ENCODE data around the gene CEP83.
A peak's percentile ranks its signal among the peaks of the same experiment; 100 is the strongest.

The CEP83 gene

DNA sequence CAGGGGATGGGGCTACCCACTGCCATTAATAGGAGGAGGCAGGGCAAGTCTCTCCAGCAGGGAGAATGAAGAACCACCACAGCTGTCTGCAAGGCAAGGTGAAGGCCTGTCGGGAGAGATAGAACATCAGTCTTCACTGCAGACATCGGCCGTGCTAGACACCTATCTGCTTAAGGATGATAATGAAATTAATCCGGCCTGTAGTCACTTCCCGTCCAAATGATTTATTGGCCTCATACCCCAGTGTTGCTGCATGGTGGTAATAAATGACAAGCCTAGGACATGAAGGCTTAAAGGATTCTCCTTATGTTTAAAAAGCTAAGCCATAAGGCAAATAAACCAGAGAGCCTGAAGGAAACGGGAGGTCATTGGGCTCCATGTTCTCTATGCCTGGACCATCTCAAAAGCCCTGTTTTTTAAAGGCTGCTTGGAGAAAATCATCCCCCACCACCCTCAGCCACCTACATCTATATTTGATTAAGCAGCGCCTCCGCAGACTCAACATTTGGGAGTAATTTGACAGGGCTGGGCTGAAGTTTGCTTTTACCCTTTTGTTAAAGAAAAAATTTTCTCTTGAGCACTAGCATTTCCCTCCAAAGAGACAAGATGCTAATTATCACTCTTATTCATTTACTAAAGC, 173.6 kb downstream of the CEP83 start:
- Histone ChIP-seq H3K9me3 (replicated peaks in 1 of 2; ENCODE audit: control insufficient read depth in 2 of 2, insufficient read depth in 1 of 2, low read depth in 1 of 2, low read length in 2 of 2) (no peaks in the 10 kb centered on the region), H3K9ac (ENCODE audit: low read depth, low read length, poor library complexity) (no peak overlapping the region), H4K91ac (ENCODE audit: low read depth, low read length, poor library complexity) (no peak overlapping the region), H3K27me3 (ENCODE audit: control insufficient read depth in 3 of 3, insufficient read depth in 3 of 3, low read depth in 1 of 3, low read length in 3 of 3) (no peaks in the 10 kb centered on the region), H2AK5ac (ENCODE audit: low read depth, low read length) (no peak overlapping the region), H2BK120ac (ENCODE audit: low read depth, low read length) (no peak overlapping the region), H3K27ac (replicated peaks; ENCODE audit: low read length) (no peak overlapping the region), H3K23ac (ENCODE audit: low read depth, low read length, poor library complexity) (no peak overlapping the region), H2BK15ac (ENCODE audit: low read length) (no peak overlapping the region), H3K4me2 (ENCODE audit: insufficient read depth, low read length, poor library complexity, severe bottlenecking) (no peak overlapping the region), H2BK12ac (ENCODE audit: low read length) (no peak overlapping the region), H3K36me3 (replicated peaks in 1 of 2; ENCODE audit: control insufficient read depth in 2 of 2, insufficient read depth in 2 of 2, low read length in 2 of 2) (peaks cover 0 to 8% of the 10 kb centered on the region in 2 donors), H3K4me3 (ENCODE audit: low read length in 2 of 2) (no peak overlapping the region), H3K14ac (ENCODE audit: low read length) (no peak overlapping the region), H3K18ac (ENCODE audit: low read length) (no peak overlapping the region), H3K4ac (ENCODE audit: low read length) (no peak overlapping the region), H3K79me1 (ENCODE audit: low read depth, low read length) (no peaks in the 10 kb centered on the region), H4K8ac (ENCODE audit: low read depth, low read length) (no peak overlapping the region), H3K4me1 (ENCODE audit: control insufficient read depth in 2 of 2, insufficient read depth in 1 of 2, low read depth in 1 of 2, low read length in 2 of 2) (peaks cover 0 to 23% of the 10 kb centered on the region in 2 donors), H2BK5ac (ENCODE audit: low read length) (peak overlapping the region; percentile 59), H2AFZ (ENCODE audit: low read length) (no peak overlapping the region)
- no CpG with 5 or more reads among the region's 8 CpGs for WGBS, 2 donors (ENCODE audit: extremely low coverage in 2 of 2, insufficient read length in 2 of 2, insufficient replicate concordance in 1 of 2)
- no peak for DNase-seq (ENCODE audit: low spot score)

- Histone ChIP-seq H3K27me3 (ENCODE audit: control insufficient read depth in 3 of 3, insufficient read depth in 3 of 3, low read depth in 1 of 3, low read length in 3 of 3) (no peaks in the 10 kb centered on the region), H3K9me3 (replicated peaks in 1 of 2; ENCODE audit: control insufficient read depth in 2 of 2, insufficient read depth in 1 of 2, low read depth in 1 of 2, low read length in 2 of 2) (no peaks in the 10 kb centered on the region)
- WGBS, 2 donors (ENCODE audit: extremely low coverage in 2 of 2, insufficient read length in 2 of 2, insufficient replicate concordance in 1 of 2), result no CpG with 5 or more reads among the region's 2 CpGs
Measured at GRCh38 chr12:94284859-94285258, 174.8 kb downstream of the CEP83 start.

DNA sequence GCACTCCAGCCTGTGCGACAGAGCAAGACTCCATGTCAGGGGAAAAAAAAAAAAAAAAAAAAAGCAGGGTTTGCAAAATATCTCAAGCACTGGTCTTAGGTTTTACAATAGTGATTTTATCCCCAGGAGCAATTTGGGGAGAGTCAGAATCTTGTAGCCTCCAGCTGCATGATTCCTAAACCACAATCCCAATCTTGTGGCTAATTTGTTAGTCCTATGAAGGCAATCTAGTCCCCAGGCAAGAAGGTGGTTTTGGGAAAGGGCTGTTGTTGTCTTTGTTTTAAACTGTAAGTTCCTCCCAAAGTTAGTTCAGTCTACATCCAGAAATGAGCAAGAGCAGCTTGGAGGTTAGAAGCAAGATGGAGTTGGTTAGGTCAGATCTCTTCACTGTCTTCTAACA, 175.6 kb downstream of the CEP83 start:
- Histone ChIP-seq H4K91ac (ENCODE audit: low read depth, low read length, poor library complexity) (no peak overlapping the region), H3K36me3 (replicated peaks in 1 of 2; ENCODE audit: control insufficient read depth in 2 of 2, insufficient read depth in 2 of 2, low read length in 2 of 2) (peaks cover 0 to 8% of the 10 kb centered on the region in 2 donors), H3K4me2 (ENCODE audit: insufficient read depth, low read length, poor library complexity, severe bottlenecking) (no peak overlapping the region), H2BK15ac (ENCODE audit: low read length) (no peak overlapping the region), H3K14ac (ENCODE audit: low read length) (no peak overlapping the region), H3K9me3 (replicated peaks in 1 of 2; ENCODE audit: control insufficient read depth in 2 of 2, insufficient read depth in 1 of 2, low read depth in 1 of 2, low read length in 2 of 2) (no peaks in the 10 kb centered on the region), H3K9ac (ENCODE audit: low read depth, low read length, poor library complexity) (no peak overlapping the region), H2BK120ac (ENCODE audit: low read depth, low read length) (no peak overlapping the region), H2BK5ac (ENCODE audit: low read length) (no peak overlapping the region), H2AFZ (ENCODE audit: low read length) (no peak overlapping the region), H3K23ac (ENCODE audit: low read depth, low read length, poor library complexity) (no peak overlapping the region), H3K18ac (ENCODE audit: low read length) (no peak overlapping the region), H3K4ac (ENCODE audit: low read length) (no peak overlapping the region), H2BK12ac (ENCODE audit: low read length) (no peak overlapping the region), H3K79me1 (ENCODE audit: low read depth, low read length) (no peaks in the 10 kb centered on the region), H2AK5ac (ENCODE audit: low read depth, low read length) (no peak overlapping the region), H3K4me1 (ENCODE audit: control insufficient read depth in 2 of 2, insufficient read depth in 1 of 2, low read depth in 1 of 2, low read length in 2 of 2) (peaks cover 0 to 8% of the 10 kb centered on the region in 2 donors), H3K27me3 (ENCODE audit: control insufficient read depth in 3 of 3, insufficient read depth in 3 of 3, low read depth in 1 of 3, low read length in 3 of 3) (no peaks in the 10 kb centered on the region), H4K8ac (ENCODE audit: low read depth, low read length) (no peak overlapping the region), H3K27ac (replicated peaks; ENCODE audit: low read length) (no peak overlapping the region), H3K4me3 (ENCODE audit: low read length in 2 of 2) (no peak overlapping the region)
- DNase-seq (ENCODE audit: low spot score), result no peak
- WGBS, 2 donors (ENCODE audit: extremely low coverage in 2 of 2, insufficient read length in 2 of 2, insufficient replicate concordance in 1 of 2), result no CpG with 5 or more reads among the region's 1 CpG

More at GRCh38 chr12:94284859-94285258, 174.8 kb downstream of the CEP83 start:
- Histone ChIP-seq H2AK5ac (ENCODE audit: low read depth, low read length) (no peak overlapping the region), H4K91ac (ENCODE audit: low read depth, low read length, poor library complexity) (no peak overlapping the region), H3K27ac (replicated peaks; ENCODE audit: low read length) (no peak overlapping the region), H3K18ac (ENCODE audit: low read length) (no peak overlapping the region), H4K8ac (ENCODE audit: low read depth, low read length) (no peak overlapping the region), H3K14ac (ENCODE audit: low read length) (no peak overlapping the region), H3K36me3 (replicated peaks in 1 of 2; ENCODE audit: control insufficient read depth in 2 of 2, insufficient read depth in 2 of 2, low read length in 2 of 2) (peaks cover 0 to 8% of the 10 kb centered on the region in 2 donors), H2BK120ac (ENCODE audit: low read depth, low read length) (no peak overlapping the region), H3K4me3 (ENCODE audit: low read length in 2 of 2) (no peak overlapping the region), H2AFZ (ENCODE audit: low read length) (no peak overlapping the region), H2BK15ac (ENCODE audit: low read length) (no peak overlapping the region), H3K79me1 (ENCODE audit: low read depth, low read length) (no peaks in the 10 kb centered on the region), H3K23ac (ENCODE audit: low read depth, low read length, poor library complexity) (no peak overlapping the region), H3K4me2 (ENCODE audit: insufficient read depth, low read length, poor library complexity, severe bottlenecking) (no peak overlapping the region), H2BK12ac (ENCODE audit: low read length) (no peak overlapping the region), H2BK5ac (ENCODE audit: low read length) (peak overlapping the region; percentile 59), H3K4me1 (ENCODE audit: control insufficient read depth in 2 of 2, insufficient read depth in 1 of 2, low read depth in 1 of 2, low read length in 2 of 2) (peaks cover 0 to 14% of the 10 kb centered on the region in 2 donors), H3K4ac (ENCODE audit: low read length) (no peak overlapping the region), H3K9ac (ENCODE audit: low read depth, low read length, poor library complexity) (no peak overlapping the region)
- no peak for DNase-seq (ENCODE audit: low spot score)

- Histone ChIP-seq H3K79me1 (ENCODE audit: low read depth, low read length) (no peaks in the 10 kb centered on the region), H3K4me1 (ENCODE audit: control insufficient read depth in 2 of 2, insufficient read depth in 1 of 2, low read depth in 1 of 2, low read length in 2 of 2) (peaks cover 0 to 8% of the 10 kb centered on the region in 2 donors), H3K27me3 (ENCODE audit: control insufficient read depth in 3 of 3, insufficient read depth in 3 of 3, low read depth in 1 of 3, low read length in 3 of 3) (no peaks in the 10 kb centered on the region), H2BK120ac (ENCODE audit: low read depth, low read length) (no peak overlapping the region), H3K4me3 (ENCODE audit: low read length in 2 of 2) (no peak overlapping the region), H4K91ac (ENCODE audit: low read depth, low read length, poor library complexity) (no peak overlapping the region), H3K36me3 (replicated peaks in 1 of 2; ENCODE audit: control insufficient read depth in 2 of 2, insufficient read depth in 2 of 2, low read length in 2 of 2) (peaks cover 0 to 2% of the 10 kb centered on the region in 2 donors), H2BK12ac (ENCODE audit: low read length) (no peak overlapping the region), H4K8ac (ENCODE audit: low read depth, low read length) (no peak overlapping the region), H3K27ac (replicated peaks; ENCODE audit: low read length) (no peak overlapping the region), H2BK5ac (ENCODE audit: low read length) (no peak overlapping the region), H3K9me3 (replicated peaks in 1 of 2; ENCODE audit: control insufficient read depth in 2 of 2, insufficient read depth in 1 of 2, low read depth in 1 of 2, low read length in 2 of 2) (no peaks in the 10 kb centered on the region), H3K4me2 (ENCODE audit: insufficient read depth, low read length, poor library complexity, severe bottlenecking) (no peak overlapping the region), H2AK5ac (ENCODE audit: low read depth, low read length) (no peak overlapping the region), H2AFZ (ENCODE audit: low read length) (no peak overlapping the region), H3K23ac (ENCODE audit: low read depth, low read length, poor library complexity) (no peak overlapping the region), H3K14ac (ENCODE audit: low read length) (no peak overlapping the region), H2BK15ac (ENCODE audit: low read length) (no peak overlapping the region), H3K18ac (ENCODE audit: low read length) (no peak overlapping the region), H3K9ac (ENCODE audit: low read depth, low read length, poor library complexity) (no peak overlapping the region), H3K4ac (ENCODE audit: low read length) (no peak overlapping the region)
- WGBS, 2 donors (ENCODE audit: extremely low coverage in 2 of 2, insufficient read length in 2 of 2, insufficient replicate concordance in 1 of 2), result no CpG with 5 or more reads among the region's 7 CpGs
- DNase-seq (ENCODE audit: low spot score), result no peak
Measured at GRCh38 chr12:94282675-94283074, 177.0 kb downstream of the CEP83 start.
